Measurements from ENCODE around the gene CD6.

The CD6 gene

DNA sequence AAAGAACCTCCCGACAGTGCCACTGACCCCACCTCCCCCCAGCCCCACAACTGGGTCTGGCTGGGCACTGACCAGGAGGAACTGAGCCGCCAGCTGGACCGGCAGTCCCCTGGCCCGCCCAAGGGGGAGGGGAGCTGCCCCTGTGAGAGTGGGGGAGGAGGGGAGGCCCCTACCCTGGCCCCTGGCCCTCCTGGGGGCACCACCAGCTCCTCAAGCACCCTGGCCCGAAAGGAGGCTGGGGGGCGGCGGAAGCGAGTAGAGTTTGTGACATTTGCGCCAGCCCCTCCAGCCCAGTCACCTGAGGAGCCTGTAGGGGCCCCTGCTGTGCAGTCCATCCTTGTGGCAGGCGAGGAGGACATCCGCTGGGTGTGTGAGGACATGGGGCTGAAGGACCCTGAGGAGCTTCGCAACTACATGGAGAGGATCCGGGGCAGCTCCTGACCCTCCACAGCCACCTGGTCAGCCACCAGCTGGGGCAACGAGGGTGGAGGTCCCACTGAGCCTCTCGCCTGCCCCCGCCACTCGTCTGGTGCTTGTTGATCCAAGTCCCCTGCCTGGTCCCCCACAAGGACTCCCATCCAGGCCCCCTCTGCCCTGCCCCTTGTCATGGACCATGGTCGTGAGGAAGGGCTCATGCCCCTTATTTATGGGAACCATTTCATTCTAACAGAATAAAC, 34.9 kb upstream of the CD6 start:
- no peak for DNase-seq

- no peak for DNase-seq
Observed at GRCh38 chr11:60937144-60937527, 34.3 kb upstream of the CD6 start.

DNA sequence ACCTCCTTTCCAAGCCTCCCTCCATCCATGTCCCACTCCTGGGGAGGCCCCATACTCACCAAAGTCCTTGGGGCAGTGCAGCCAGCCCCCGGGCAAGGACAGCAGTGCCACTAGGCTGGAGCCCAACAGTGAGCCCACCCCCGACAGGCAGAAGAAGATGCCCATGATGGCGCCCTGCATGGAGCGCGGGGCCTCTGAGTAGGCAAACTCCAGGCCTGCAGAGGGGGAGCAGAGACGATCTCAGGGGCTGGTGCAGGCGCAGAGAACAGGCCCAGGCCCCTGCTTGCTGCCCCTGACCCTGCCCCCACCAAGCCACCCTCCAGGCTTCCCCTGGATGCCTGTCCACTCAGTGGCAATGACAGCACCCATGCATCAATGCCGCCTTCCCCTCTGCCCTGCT, 33.7 kb upstream of the CD6 start:
- no peak for DNase-seq

DNA sequence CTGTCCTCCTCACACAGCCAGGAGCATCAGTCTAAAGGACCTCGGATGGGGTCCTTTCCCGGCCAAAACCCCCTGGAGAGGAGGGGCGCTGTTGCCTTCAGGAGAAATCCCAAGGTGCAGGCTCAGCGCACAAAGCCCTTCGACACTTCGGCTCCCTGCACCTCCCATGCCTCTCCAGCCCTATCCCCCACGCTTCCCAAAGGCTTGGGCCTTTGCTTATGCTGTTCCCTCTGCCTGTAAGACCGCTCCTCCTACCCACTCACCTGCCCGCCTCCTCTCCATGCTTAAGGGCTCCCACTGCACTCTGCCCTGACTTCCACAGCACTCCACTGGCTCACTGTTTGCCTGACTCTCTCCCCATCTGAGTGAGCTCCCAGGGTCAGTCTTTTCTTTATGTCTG, 33.0 kb upstream of the CD6 start:
- no peak for DNase-seq

DNA sequence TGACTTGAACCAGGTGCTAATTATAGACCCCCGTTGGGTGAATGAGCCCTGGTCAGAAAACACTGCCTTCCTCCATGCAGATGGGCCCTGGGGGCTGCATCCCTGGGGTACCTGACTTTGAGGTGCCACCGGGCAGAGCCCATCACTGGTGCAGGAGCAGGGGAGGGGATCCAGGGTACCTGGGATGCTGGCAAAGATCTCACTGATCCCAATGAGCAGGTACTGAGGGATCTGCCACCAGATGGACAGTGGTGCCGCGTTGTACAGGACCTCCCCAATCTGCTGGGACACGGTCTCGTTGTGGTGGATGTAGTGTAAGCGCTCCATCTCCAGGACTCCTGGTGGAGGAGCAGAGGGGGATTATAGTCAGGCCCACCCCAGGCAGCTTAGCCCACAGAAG, 32.2 kb upstream of the CD6 start:
- no peak for DNase-seq

DNA sequence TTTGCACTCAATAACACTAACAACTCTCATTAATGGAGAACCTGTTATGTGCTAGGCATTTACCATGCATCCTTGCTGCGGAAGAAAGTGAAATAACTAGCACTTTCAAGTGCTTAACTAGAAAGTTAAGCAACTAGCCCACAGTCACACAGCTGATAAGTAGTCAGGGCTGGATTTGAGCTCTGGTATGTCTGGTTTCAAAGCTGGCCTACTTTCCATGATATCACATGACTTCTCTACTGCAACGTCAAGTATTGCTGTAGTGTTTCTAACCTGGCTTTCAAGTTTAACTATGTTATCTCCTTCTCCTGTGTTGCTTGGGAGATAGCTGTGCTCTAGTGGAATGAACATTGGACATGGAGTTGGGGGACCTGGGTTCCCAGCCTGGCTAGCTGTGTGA, 31.6 kb upstream of the CD6 start:
- DNase-seq, result no peak

- no peak for DNase-seq
Observed at GRCh38 chr11:60941371-60942119, 29.9 kb upstream of the CD6 start.

DNA sequence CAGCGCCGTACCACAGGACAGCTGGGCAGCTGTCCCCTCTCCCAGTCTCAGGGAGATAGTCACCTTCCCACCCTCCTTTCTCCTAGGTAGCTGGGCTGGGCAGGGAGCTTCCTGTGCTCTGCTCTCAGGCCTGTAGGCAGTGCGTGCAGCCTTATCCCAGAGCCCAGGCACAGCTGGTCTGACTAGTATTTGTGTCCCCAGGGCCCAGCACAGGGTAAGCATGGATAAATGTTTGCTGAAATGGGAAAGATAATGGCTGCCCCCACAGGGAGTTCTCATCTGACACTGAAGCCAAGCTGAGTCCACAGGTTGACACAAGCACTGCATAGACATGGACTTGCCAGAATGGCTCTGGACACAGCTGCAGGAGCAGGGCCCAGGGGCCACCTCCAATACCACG, 29.3 kb upstream of the CD6 start:
- no peak for DNase-seq

DNA sequence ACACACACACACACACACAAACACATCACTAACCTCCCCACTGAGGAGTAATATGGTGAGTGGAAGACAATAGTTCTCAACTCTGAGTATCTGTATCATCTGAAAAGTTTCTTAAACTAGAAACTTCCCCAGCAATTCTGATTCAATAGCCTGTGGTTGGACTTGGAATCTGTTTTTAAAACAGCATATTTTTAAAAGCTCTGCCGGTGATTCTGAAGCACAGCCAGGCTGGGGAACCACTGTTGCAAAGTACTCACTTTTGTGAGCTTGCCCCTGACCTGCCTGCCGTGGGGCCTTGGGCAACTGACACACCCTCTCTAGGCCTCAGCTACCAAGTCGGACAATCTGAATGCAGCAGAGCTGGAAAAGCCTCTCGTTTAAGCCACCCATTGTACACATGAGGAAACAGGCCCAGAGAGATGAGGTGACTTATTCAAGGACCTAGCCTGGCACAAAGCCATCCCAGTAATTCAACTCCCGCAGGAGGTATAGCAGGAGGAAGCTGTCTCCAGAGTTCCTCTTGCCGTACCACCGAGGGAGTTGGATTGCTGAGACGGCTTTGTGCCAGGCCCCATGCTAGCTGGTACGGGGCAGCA, 28.4 kb upstream of the CD6 start:
- no peak for DNase-seq

DNA sequence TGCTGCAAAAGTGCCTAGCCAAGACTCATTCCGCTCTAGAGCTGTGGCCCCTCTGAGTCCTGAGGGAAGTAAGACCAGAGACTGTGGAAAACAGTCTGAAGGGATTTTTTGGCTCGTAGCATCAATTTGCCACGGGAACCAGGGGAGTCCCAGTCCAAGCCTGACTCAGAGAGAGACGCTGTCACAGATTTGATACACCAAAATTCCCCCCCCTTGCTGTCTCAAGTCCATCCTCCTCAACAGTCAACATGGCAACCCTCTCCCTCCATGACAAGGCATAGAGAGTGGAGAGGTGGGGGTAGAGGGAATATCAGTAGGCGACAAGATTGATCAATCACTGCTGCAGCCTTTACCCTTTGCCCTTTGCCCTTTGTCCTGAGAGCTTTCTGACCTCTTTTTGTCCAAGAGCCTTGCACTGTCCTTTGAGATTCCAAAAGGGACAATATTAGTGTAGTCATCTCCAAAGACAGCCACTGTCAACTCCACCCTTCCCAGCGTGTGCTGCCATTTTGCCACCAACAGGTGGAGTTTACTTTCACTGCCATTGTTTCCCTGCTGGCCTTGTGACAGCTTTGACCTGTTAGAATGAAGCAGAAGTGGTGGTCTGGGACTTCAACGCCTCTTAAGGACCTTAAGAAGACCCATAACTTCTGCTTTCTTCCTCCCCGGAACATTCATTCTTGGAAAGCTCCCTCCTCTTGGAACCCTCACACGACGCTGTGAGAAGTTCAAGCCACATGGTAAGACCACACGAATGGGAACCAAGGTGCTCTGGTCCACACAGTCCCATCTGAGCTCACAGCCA, 26.8 kb upstream of the CD6 start:
- DNase-seq, result no peak

- no peak for DNase-seq
Observed at GRCh38 chr11:60945295-60945667, 26.2 kb upstream of the CD6 start.

DNA sequence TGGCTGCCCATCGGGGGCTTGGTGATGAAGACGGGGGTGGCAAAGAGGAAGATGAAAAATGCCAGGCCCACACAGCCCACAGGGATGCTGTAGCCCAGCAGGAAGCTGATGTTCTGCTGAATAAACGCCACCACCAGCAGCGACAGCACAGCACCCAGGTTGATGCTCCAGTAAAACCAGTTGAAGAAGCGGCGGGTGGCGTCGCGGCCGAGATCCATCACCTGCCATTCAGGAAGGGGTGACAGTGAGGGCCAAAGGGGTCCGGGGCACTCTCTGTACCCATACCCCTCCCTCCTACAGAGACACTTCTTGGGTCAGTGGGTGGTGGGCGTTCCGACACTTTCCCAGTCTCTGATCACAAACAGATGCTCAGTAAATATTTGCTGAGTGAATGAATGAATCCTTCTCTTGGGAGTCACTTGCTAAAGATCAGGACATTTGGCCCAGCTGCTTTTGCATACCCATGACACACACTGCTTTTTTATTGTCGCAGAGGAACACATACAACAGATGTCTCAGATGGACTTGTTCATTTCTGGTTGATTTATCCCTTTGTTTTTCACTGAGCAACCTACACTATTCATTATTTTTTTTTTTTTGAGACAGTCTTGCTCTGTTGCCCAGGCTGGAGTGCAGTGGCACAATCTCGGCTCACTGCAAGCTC, 24.7 kb upstream of the CD6 start:
- DNase-seq, result no peak

DNA sequence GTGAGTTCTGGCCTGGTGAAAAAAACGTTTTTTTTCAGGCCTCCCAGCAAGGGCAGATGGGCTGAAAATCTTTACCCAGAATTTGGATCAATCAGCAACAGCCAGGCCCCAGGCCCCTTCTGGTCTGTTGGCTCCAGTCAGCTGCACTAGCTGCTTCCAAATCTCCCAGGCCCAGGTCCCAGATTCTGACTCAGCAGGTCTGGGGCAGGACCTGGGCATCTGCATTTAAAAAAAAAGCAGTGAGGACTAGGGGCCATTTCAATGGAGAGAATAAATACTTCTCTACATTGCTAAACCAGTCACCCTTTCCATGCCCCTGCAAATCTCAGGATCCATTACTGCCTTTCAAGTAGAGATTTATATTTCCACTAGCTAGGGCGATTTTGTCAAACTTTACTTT, 23.8 kb upstream of the CD6 start:
- no peak for DNase-seq

DNA sequence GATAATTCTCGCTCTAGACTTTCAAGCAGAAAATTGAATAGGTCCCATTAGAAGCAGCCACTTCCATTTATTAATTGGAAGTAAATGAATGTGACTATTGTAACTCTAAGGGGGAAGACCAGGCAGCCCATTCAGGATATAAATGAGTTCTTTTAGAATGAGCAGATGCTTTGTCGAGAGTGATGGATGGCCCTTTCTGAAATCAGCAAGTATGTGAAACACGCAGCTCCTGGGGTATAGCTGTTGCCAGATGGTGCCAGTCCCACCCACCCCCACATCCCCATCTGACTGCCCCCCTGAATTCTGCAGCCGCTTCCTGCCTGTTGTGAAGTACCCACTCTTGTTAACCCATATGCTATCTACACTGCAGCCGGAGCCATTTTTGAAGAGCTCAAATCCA, 23.2 kb upstream of the CD6 start:
- no peak for DNase-seq

DNA sequence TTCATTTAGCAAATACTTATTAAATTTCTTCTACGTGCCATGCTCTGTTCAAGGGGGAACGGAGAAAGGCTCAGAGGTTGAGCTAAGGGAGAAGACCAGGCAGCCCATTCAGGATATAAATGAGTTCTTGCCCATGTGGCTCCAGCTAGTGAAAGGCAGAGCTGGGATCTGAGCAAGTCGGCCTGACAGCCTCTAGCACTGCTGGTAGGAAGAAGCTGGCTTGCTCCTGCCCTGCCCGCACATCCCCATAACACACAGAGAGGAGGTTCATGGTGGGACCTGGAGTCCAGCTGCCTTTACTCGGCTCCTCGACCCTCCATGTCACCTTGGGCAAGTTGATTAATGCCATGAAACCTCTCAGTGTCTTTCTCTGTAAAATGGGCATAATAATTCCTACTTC, 21.5 kb upstream of the CD6 start:
- DNase-seq, result no peak

- DNase-seq, result no peak
Observed at GRCh38 chr11:60950933-60951605, 20.4 kb upstream of the CD6 start.

DNA sequence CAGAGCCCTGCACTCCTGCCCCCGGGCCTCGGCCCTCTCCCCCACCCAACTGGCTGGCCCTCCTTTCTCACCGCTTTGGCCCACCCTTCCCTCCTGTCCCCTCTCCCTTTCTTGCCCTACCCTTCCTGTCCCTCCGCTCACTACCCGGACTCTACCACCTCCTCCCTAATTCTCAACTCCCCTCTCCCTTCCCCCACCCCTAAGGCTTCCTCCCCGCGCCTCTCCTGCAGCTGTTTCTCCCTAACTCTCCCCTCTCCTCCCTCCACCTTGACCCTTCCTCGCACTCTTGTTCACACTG, 19.9 kb upstream of the CD6 start:
- DNase-seq, result no peak

- DNase-seq, result no peak
Observed at GRCh38 chr11:60951904-60952741, 19.4 kb upstream of the CD6 start, which contains the start of gene SLC15A3. Gene SLC15A3, minus strand, starts transcription at chr11:60952176. Its CDS starts 625 bp downstream, at chr11:60951551.

DNA sequence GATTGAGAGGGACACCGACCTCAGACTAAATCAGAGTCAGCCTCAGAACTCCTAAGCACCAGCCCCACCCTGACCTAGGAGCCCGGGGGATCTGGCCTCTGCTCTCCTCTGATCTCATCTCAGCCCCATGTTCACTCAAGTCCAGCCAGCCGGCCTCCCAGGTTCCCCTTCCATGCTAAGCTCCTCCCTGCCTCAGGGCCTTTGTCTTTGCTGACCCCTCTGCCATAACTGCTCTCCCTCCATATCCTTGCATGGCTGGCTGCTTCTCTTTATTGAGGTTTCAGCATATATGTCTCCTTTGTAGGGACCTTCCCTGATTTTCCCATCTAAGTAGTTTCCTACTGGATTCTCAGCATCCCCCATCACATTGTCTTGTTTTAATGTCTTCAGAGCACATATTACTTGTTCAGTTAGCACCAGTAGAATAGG, 18.7 kb upstream of the CD6 start:
- DNase-seq, result no peak

DNA sequence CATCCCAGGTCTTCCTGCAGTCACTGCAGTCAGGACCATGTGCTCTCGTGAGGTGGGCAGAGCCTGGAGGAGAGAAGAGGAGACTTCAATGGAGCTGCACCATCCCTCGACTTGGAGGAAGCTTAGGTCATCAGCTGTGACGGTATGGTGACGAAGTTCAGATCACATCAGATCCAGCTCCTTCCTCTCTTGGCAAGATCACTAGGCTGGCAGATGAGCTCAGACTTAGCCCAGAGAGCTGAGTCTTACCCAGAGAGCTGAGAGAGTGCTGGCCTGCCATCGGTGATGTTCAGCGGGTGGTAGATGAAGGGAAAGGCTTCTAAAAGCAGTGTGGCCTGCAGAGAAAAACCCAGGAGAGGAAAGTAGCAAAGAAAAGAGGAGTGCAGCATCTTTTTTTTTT, 17.7 kb upstream of the CD6 start:
- no peak for DNase-seq

- no peak for DNase-seq
Observed at GRCh38 chr11:60954421-60954820, 17.1 kb upstream of the CD6 start.

DNA sequence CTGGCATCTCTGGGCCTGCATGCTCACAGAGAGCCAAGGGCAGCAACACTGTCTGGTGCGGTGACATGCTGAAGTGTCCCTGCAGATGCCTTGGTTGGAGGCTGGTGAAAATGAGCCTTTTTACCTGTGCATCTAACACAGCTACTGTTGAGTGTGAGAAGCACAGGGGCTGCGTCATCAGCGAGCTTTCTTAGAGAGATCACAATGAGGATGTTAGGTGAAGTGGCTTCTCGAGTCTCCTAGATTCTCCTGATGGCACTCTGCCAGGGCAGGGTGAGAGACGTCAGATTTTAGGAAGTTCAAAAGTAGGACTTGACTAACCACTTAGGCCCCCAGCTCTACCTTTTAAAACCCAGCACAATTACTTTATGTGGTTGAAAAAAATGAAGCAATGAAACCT, 15.9 kb upstream of the CD6 start:
- no peak for DNase-seq

All from activated CD4-positive, alpha-beta T cell treated with anti-CD3 and anti-CD28 coated beads, Interleukin-2, amount 50 U/mL, for 16 hours (primary cell).